BJ (cell line): ENCODE measurements around the gene PARD6A. TPM values are rescaled to one million over a fixed set of nuclear protein-coding genes. Genes with fewer than 3 reads are reported as not detected.

Experiments used
- CTCF ChIA-PET: fragments of 350-600 bp; formaldehyde crosslinking; extraction: SDS; loops from one replicate; lab custom pipeline; 2021; ENCODE audit warnings: antibody characterized with exemption, inconsistent platforms; lab: Yijun Ruan, JAX
- POLR2A ChIA-PET: fragments of 300-600 bp; sonication (Branson Sonifier 250); formaldehyde crosslinking; extraction: SDS; loops from one replicate; lab custom pipeline; 2021; ENCODE audit warnings: antibody characterized with exemption; lab: Charles Lee
- DNase-seq: peaks from one replicate; pipeline ENCODE4 v3.0.0-alpha.2; 2011; ENCODE audit warnings: low read depth
- H3K27me3 ChIP-seq: 2 replicates; pipeline ENCODE4 v1.6.0; 2011; ENCODE audit warnings: low read length; ENCODE audit not compliant: control insufficient read depth, insufficient read depth
- H3K36me3 ChIP-seq: 2 replicates; pipeline ENCODE4 v1.5.1; 2011; ENCODE audit warnings: low read length; ENCODE audit not compliant: control insufficient read depth, insufficient read depth
- H3K4me3 ChIP-seq: 2 replicates; pipeline ENCODE4 v1.5.1; 2011; ENCODE audit warnings: low read depth, mild to moderate bottlenecking, control low read depth, low read length
- polyA plus RNA-seq: library from polyadenylated mRNA; depleted of rRNA; stranded (reverse); fragments of >200 nt; gene quantifications from 2 replicates; pipeline ENCODE4 v1.2.3, GENCODE V29; 2011
- TF ChIP-seq, protein P1 (sequence below): IDR thresholded peaks from 2 replicates; pipeline ENCODE4 v1.5.1; 2011; ENCODE audit warnings: low read depth, mild to moderate bottlenecking, control low read depth, inconsistent platforms, low read length, moderate library complexity; ENCODE audit not compliant: insufficient read depth

PARD6A gene
- polyA plus RNA-seq, 1 experiment, result 0.88 TPM

DNA sequence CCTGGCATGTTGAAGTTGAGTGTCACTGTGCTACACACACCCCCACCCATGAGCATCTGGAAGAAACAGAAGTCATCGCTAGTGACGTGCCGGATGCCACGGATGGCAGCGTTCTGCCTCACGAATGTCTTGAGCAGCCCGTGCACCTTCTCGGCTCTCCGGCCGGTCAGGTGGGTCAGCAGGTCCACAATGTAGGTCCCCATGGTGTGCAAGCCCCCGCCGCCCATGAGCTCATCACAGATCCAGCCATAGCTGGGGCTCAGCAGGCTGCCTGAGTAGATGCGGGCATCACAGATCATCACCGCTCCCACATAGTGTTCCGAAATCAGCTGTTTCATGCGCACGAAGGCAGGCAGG, 14.8 kb downstream of the PARD6A start:
- POLR2A ChIA-PET, result no interaction called here

DNA sequence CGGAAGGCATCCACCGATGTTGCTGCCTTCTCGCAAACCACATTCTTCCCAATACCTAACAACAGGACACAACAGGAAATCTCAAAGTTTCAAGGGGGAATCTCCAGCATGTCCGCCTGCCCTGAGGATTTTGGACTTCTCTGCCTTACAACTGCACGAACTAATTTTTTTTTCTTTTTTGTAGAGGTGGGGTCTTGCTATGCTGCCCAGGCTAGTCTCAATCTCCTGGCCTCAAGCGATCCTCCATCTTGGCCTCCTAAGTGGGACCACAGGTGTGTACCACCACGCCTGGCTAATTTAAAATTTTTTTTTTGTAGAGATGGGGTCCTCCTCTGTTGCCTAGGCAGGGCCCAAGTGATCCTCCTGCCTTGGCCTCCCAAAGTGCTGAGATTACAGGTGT, 15.2 kb downstream of the PARD6A start:
- no peak overlapping the region for H3K4me3 ChIP-seq
- H3K27me3 ChIP-seq, result no peaks in the 10 kb centered on the region
- TF ChIP-seq, protein P1, sequence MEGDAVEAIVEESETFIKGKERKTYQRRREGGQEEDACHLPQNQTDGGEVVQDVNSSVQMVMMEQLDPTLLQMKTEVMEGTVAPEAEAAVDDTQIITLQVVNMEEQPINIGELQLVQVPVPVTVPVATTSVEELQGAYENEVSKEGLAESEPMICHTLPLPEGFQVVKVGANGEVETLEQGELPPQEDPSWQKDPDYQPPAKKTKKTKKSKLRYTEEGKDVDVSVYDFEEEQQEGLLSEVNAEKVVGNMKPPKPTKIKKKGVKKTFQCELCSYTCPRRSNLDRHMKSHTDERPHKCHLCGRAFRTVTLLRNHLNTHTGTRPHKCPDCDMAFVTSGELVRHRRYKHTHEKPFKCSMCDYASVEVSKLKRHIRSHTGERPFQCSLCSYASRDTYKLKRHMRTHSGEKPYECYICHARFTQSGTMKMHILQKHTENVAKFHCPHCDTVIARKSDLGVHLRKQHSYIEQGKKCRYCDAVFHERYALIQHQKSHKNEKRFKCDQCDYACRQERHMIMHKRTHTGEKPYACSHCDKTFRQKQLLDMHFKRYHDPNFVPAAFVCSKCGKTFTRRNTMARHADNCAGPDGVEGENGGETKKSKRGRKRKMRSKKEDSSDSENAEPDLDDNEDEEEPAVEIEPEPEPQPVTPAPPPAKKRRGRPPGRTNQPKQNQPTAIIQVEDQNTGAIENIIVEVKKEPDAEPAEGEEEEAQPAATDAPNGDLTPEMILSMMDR, result no peak
- H3K36me3 ChIP-seq, result 0 out of 2 replicates have a peak, but pooled peaks cover 3% of the 10 kb centered on the region
- ChIA-PET CTCF (interaction anchor here (2.0 kb wide), 1 partner anchor 140 kb away, joined by 12 read pairs; no protein-coding TSS in a partner anchor), POLR2A (no interaction called here)
- no peak for DNase-seq

More for the DNA sequence above, 14.8 kb downstream of the PARD6A start:
- no peaks in the 10 kb centered on the region for H3K27me3 ChIP-seq
- H3K4me3 ChIP-seq, result no peak overlapping the region
- no peak for DNase-seq
- TF ChIP-seq, protein P1, result no peak
- CTCF ChIA-PET, result interaction anchor here (1.0 to 2.0 kb wide), 2 partner anchors 141 to 250 kb away, joined by 3 to 12 read pairs; no protein-coding TSS in a partner anchor
- 0 out of 2 replicates have a peak, but pooled peaks cover 3% of the 10 kb centered on the region for H3K36me3 ChIP-seq

DNA sequence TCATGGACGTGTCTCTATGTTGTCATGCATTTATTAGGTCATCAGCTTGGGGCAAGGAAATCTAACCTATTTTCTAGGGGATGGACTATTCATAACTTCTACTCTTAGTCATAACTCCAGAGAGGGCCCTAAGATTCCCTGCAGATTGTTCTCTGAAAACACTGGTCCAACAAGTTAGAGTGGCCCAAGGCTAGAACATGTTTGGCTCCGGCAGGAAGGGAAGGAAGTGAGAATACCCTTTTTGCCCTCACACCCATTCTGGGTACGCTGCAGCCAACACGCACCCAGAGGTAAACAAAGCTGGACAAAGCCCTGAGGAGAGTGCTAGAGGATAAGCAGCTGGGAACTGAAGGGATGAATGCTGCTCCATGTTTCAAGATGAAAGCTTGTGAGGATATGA, 15.8 kb downstream of the PARD6A start:
- POLR2A ChIA-PET, result no interaction called here
- no peak for DNase-seq
- TF ChIP-seq, protein P1, result no peak
- Histone ChIP-seq H3K27me3 (no peaks in the 10 kb centered on the region), H3K36me3 (0 out of 2 replicates have a peak, but pooled peaks cover 3% of the 10 kb centered on the region), H3K4me3 (no peak overlapping the region)
- CTCF ChIA-PET, result interaction anchor here (1.2 to 2.0 kb wide), 2 partner anchors 8 to 140 kb away, joined by 7 to 12 read pairs; no protein-coding TSS in a partner anchor

GRCh38 chr16:67676939-67677338, 16.2 kb downstream of the PARD6A start:
- CTCF ChIA-PET, result interaction anchor here (1.2 to 2.0 kb wide), 2 partner anchors 9 to 139 kb away, joined by 7 to 12 read pairs; no protein-coding TSS in a partner anchor
- TF ChIP-seq, protein P1, result no peak
- H3K27me3 ChIP-seq, result no peaks in the 10 kb centered on the region
- 0 out of 2 replicates have a peak, but pooled peaks cover 3% of the 10 kb centered on the region for H3K36me3 ChIP-seq
- H3K4me3 ChIP-seq, result no peak overlapping the region
- DNase-seq, result no peak
- POLR2A ChIA-PET, result no interaction called here

GRCh38 chr16:67677712-67678111, 17.0 kb downstream of the PARD6A start:
- TF ChIP-seq, protein P1, result no peak
- CTCF ChIA-PET, result no interaction called here
- no peaks in the 10 kb centered on the region for H3K27me3 ChIP-seq
- H3K4me3 ChIP-seq, result no peak overlapping the region
- DNase-seq, result no peak
- POLR2A ChIA-PET, result no interaction called here
- 0 out of 2 replicates have a peak, but pooled peaks cover 3% of the 10 kb centered on the region for H3K36me3 ChIP-seq
